Measurements from ENCODE around the gene NNMT. TPM values are rescaled to one million over a fixed set of nuclear protein-coding genes. Genes with fewer than 3 reads are reported as not detected.

The NNMT gene
- total RNA-seq, 4 donors from 2014 or later = 157 to 968 (median 541) TPM

- Histone ChIP-seq H3K27ac (peak overlapping the region; percentile 87 to 98 (median 95)), H3K4me3 (no peak overlapping the region), H3K27me3 (no peaks in the 10 kb centered on the region), H3K36me3 (peaks cover 2 to 70% of the 10 kb centered on the region in 2 donors), H3K9me3 (no peaks in the 10 kb centered on the region), H3K4me1 (peaks cover 70 to 81% of the 10 kb centered on the region in 2 donors)
- in situ Hi-C loops (cut with MboI; ENCODE audit: low sequenced_read_pairs in 4 of 4) = loop anchor here in 2 of 4 donors (10.0 to 25.0 kb wide), 2 partner anchors 67 to 365 kb away; partner anchors contain the start of gene USP28 (in 1 of the 2)
- DNase-seq (peak in 1 of 2 donors; percentile 50), ATAC-seq (no peak)
- intact Hi-C loops (cut with DNase I; ENCODE audit: low total_unique reads) = no loop called here
- TF ChIP-seq POLR2A (IDR thresholded peaks at IDR 0.05) (peak in 1 of 2 donors; percentile 3), CTCF (IDR thresholded peaks at IDR 0.05 in 4 of 5, conservative IDR thresholded peaks at IDR 0.05 in 1 of 5) (no peak)
Observed at GRCh38 chr11:114251815-114252337, 44.3 kb upstream of the NNMT start.

GRCh38 chr11:114252767-114253166 is 43.4 kb upstream of the NNMT start:
- in situ Hi-C loops (cut with MboI; ENCODE audit: low sequenced_read_pairs in 4 of 4) = loop anchor here in 2 of 4 donors (10.0 to 25.0 kb wide), 2 partner anchors 68 to 365 kb away; partner anchors contain the start of gene USP28 (in 1 of the 2)
- Histone ChIP-seq H3K4me3 (no peak overlapping the region), H3K9me3 (no peaks in the 10 kb centered on the region), H3K4me1 (peaks cover 76 to 81% of the 10 kb centered on the region in 2 donors), H3K27me3 (no peaks in the 10 kb centered on the region), H3K27ac (peak overlapping the region; percentile 87 to 98 (median 95)), H3K36me3 (peaks cover 0 to 61% of the 10 kb centered on the region in 2 donors)
- no peak for TF ChIP-seq POLR2A (IDR thresholded peaks at IDR 0.05)
- no peak for TF ChIP-seq CTCF (IDR thresholded peaks at IDR 0.05 in 4 of 5, conservative IDR thresholded peaks at IDR 0.05 in 1 of 5)
- DNase-seq (no peak), ATAC-seq (no peak)
- intact Hi-C loops (cut with DNase I; ENCODE audit: low total_unique reads) = no loop called here

DNA sequence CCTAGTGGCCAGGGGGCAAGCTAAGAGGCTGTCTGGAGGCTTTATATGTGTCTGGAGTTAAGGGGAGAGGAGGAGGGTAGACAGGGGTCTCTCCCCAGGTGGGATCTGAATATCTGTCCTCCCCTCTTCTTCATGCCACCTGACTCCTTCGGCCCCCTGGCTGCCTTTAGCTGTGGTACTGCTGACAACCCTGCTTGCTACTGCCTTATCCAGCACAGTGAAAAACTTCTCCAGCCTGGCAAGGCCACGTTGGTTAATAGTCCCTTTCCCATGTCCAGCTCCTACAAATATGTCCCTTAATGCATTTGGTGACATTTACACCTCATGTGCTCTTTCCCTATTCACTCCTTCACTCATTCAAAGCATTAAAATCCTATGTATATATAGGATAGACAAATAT is 42.4 kb upstream of the NNMT start:
- TF ChIP-seq CTCF (IDR thresholded peaks at IDR 0.05 in 4 of 5, conservative IDR thresholded peaks at IDR 0.05 in 1 of 5) (peak in 1 of 5 experiments; percentile 31), POLR2A (IDR thresholded peaks at IDR 0.05) (peak in 1 of 2 donors; percentile 4)
- Histone ChIP-seq H3K27ac (peak overlapping the region; percentile 87 to 98 (median 95)), H3K9me3 (no peaks in the 10 kb centered on the region), H3K27me3 (no peaks in the 10 kb centered on the region), H3K36me3 (peaks cover 0 to 51% of the 10 kb centered on the region in 2 donors), H3K4me1 (peaks cover 77 to 86% of the 10 kb centered on the region in 2 donors), H3K4me3 (no peak overlapping the region)
- in situ Hi-C loops (cut with MboI; ENCODE audit: low sequenced_read_pairs in 4 of 4) = loop anchor here in 2 of 4 donors (10.0 to 25.0 kb wide), 2 partner anchors 69 to 366 kb away; partner anchors contain the start of gene USP28 (in 1 of the 2)
- intact Hi-C loops (cut with DNase I; ENCODE audit: low total_unique reads) = no loop called here
- DNase-seq = no peak
- no peak for ATAC-seq

- in situ Hi-C loops (cut with MboI; ENCODE audit: low sequenced_read_pairs in 4 of 4) (loop anchor here in 2 of 4 donors (10.0 to 25.0 kb wide), 2 partner anchors 70 to 367 kb away; partner anchors contain the start of gene USP28 (in 1 of the 2)), intact Hi-C loops (cut with DNase I; ENCODE audit: low total_unique reads) (loop anchor here (5.0 kb wide), 1 partner anchor 92 kb away; no protein-coding TSS in a partner anchor)
- peak overlapping the region; percentile 87 to 98 (median 95) for H3K27ac ChIP-seq
- H3K27me3 ChIP-seq = no peaks in the 10 kb centered on the region
- no peak for TF ChIP-seq CTCF (IDR thresholded peaks at IDR 0.05 in 4 of 5, conservative IDR thresholded peaks at IDR 0.05 in 1 of 5)
- TF ChIP-seq POLR2A (IDR thresholded peaks at IDR 0.05) = no peak
- H3K36me3 ChIP-seq = peaks cover 0 to 47% of the 10 kb centered on the region in 2 donors
- ATAC-seq (no peak), DNase-seq (no peak)
- no peak overlapping the region for H3K4me3 ChIP-seq
- H3K4me1 ChIP-seq = peaks cover 82 to 95% of the 10 kb centered on the region in 2 donors
- H3K9me3 ChIP-seq = no peaks in the 10 kb centered on the region
Observed at GRCh38 chr11:114254571-114255146, 41.5 kb upstream of the NNMT start.

All from gastrocnemius medialis (tissue), 4 donors.